Neutrophil (primary cell): Measurements from ENCODE around the gene PXDC1.

Experiments used
- H3K27ac ChIP-seq: fragments of 200-600 bp; sonication (generic); 2 replicates; pipeline ENCODE4 v1.5.1; 2016; ENCODE audit warnings: mild to moderate bottlenecking, moderate library complexity
- H3K27me3 ChIP-seq: fragments of 200-600 bp; sonication (generic); 2 replicates; pipeline ENCODE4 v1.6.0; 2016; ENCODE audit warnings: mild to moderate bottlenecking
- H3K36me3 ChIP-seq: fragments of 200-600 bp; sonication (generic); 2 replicates; pipeline ENCODE4 v1.5.1; 2017
- H3K4me1 ChIP-seq, 2 experiments: fragments of 200-600 bp in 1 of 2; sonication (generic) in 1 of 2; 1 replicate in 1 of 2; 2 replicates in 1 of 2; pipeline versions ENCODE4 v1.5.1 to v1.6.1; 2013 to 2016; ENCODE audit warnings: low read depth in 1 of 2, low read length in 1 of 2, mild to moderate bottlenecking in 1 of 2, moderate library complexity in 1 of 2; ENCODE audit not compliant: control insufficient read depth in 1 of 2, insufficient read depth in 1 of 2
- H3K4me3 ChIP-seq, 2 experiments: fragments of 200-600 bp in 1 of 2; sonication (generic) in 1 of 2; 1 replicate in 1 of 2; 2 replicates in 1 of 2; pipeline ENCODE4 v1.5.1; 2013 to 2016; ENCODE audit warnings: low read depth in 1 of 2, low read length in 1 of 2, mild to moderate bottlenecking in 1 of 2, moderate library complexity in 1 of 2
- H3K9me3 ChIP-seq: fragments of 200-600 bp; sonication (generic); 2 replicates; pipeline ENCODE4 v1.5.1; 2016
- TF ChIP-seq, protein P1 (sequence below): fragments of 200-600 bp; sonication (generic); IDR thresholded peaks from 2 replicates; pipeline ENCODE4 v1.5.1; 2016; ENCODE audit warnings: antibody characterized with exemption

PXDC1 gene

DNA sequence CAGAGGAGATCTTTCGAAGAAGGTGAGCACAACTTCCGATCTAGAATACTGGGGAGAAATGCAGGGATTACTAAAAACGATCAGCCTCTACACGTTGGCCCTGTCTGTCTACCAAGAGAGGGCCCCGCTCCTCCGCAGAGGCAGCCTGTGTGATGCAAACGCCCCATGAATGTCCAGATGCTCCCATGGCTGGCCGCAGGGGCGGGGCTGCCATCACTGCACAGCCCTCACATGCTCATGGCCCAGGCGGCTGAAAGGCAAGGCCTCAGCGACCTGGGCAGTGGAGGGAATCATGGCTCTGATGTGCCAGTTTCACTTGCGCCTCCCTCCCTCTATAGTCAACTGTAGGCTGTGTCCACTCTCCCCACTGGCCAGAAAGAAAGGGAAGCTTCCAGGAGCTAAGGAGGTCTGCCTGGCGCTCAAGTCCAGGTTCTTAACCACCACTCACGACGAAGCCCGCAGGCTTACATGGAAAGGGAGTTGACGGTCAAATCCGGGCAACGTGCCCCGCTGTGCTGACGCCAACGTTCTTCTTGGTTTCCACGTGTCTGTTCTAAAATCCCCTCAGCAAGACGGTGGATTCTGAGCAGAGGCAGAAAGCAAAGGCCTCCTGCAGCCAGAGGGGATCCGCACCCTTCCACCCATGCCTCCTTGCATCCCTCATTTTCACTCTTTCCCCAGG is 14.2 kb downstream of the PXDC1 start:
- Histone ChIP-seq H3K36me3 (no peaks in the 10 kb centered on the region), H3K27ac (no peak overlapping the region), H3K9me3 (no peaks in the 10 kb centered on the region), H3K27me3 (peaks cover 16% of the 10 kb centered on the region), H3K4me3 (no peak overlapping the region), H3K4me1 (peaks cover 13 to 17% of the 10 kb centered on the region in 2 experiments)
- TF ChIP-seq, protein P1, sequence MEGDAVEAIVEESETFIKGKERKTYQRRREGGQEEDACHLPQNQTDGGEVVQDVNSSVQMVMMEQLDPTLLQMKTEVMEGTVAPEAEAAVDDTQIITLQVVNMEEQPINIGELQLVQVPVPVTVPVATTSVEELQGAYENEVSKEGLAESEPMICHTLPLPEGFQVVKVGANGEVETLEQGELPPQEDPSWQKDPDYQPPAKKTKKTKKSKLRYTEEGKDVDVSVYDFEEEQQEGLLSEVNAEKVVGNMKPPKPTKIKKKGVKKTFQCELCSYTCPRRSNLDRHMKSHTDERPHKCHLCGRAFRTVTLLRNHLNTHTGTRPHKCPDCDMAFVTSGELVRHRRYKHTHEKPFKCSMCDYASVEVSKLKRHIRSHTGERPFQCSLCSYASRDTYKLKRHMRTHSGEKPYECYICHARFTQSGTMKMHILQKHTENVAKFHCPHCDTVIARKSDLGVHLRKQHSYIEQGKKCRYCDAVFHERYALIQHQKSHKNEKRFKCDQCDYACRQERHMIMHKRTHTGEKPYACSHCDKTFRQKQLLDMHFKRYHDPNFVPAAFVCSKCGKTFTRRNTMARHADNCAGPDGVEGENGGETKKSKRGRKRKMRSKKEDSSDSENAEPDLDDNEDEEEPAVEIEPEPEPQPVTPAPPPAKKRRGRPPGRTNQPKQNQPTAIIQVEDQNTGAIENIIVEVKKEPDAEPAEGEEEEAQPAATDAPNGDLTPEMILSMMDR: no peak

- H3K27ac ChIP-seq: no peak overlapping the region
- H3K36me3 ChIP-seq: no peaks in the 10 kb centered on the region
- TF ChIP-seq, protein P1: no peak
- H3K27me3 ChIP-seq: no peaks in the 10 kb centered on the region
- no peaks in the 10 kb centered on the region for H3K9me3 ChIP-seq
- no peak overlapping the region for H3K4me3 ChIP-seq
- H3K4me1 ChIP-seq: peaks cover 22 to 25% of the 10 kb centered on the region in 2 experiments
Measured at GRCh38 chr6:3735029-3735605, 16.4 kb downstream of the PXDC1 start.

GRCh38 chr6:3734023-3734422 is 17.5 kb downstream of the PXDC1 start:
- Histone ChIP-seq H3K27ac (no peak overlapping the region), H3K4me1 (peaks cover 22 to 25% of the 10 kb centered on the region in 2 experiments), H3K27me3 (no peaks in the 10 kb centered on the region), H3K4me3 (no peak overlapping the region), H3K36me3 (no peaks in the 10 kb centered on the region), H3K9me3 (no peaks in the 10 kb centered on the region)
- TF ChIP-seq, protein P1: no peak

DNA sequence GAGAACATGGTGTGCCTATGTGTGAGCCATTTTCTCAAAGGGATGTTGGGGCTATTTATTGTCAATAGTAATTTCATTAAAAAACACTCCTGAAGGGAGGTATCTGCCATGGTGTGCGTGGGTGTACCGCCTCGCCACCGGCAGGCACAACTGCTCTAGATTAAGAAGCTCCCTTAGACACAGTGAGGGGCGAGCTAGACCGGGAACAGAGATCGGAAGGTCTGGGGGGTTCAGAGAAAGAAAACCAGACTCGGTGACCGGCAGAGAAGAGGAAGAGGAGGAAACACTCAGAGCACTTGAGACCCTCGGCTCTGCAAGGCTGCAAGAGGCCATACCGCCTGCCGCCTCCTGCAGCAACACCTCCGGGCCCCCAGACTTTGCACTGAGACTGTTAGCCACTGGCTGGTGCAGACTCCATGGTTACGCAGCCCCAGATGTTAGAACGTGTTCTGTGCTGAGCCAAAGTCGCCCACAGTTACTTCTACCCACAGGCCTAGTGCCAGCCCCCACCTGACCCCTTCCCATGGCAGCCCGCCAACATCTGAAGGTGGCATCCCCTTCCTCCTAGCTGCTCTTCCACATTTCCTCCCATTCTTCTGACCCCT is 18.1 kb downstream of the PXDC1 start:
- H3K27me3 ChIP-seq: no peaks in the 10 kb centered on the region
- H3K36me3 ChIP-seq: no peaks in the 10 kb centered on the region
- H3K4me3 ChIP-seq: no peak overlapping the region
- H3K9me3 ChIP-seq: no peaks in the 10 kb centered on the region
- H3K4me1 ChIP-seq: peaks cover 22 to 25% of the 10 kb centered on the region in 2 experiments
- H3K27ac ChIP-seq: no peak overlapping the region
- TF ChIP-seq, protein P1: no peak

GRCh38 chr6:3732345-3733141 is 19.0 kb downstream of the PXDC1 start:
- no peak overlapping the region for H3K27ac ChIP-seq
- no peak overlapping the region for H3K4me3 ChIP-seq
- H3K36me3 ChIP-seq: no peaks in the 10 kb centered on the region
- H3K4me1 ChIP-seq: peaks cover 22 to 25% of the 10 kb centered on the region in 2 experiments
- no peaks in the 10 kb centered on the region for H3K27me3 ChIP-seq
- no peaks in the 10 kb centered on the region for H3K9me3 ChIP-seq
- TF ChIP-seq, protein P1: peak; percentile 24
